ENCODE data around the gene HBM.
"Not testable (repeated sequence)": the region's sequence is repeated elsewhere in the genome, so short reads cannot be mapped to it uniquely, and the experiment has no call there.

HBM gene

GRCh38 chr16:146646-147045, 19.1 kb upstream of the HBM start:
- no peak for DNase-seq (ENCODE audit: low read depth)

GRCh38 chr16:149024-149660, 16.6 kb upstream of the HBM start:
- no peak for DNase-seq (ENCODE audit: low read depth)

GRCh38 chr16:152141-153128, 13.3 kb upstream of the HBM start, which contains the start of gene HBZ:
Gene HBZ, plus strand, starts transcription at chr16:152644. Its CDS starts 266 bp downstream, at chr16:152910.
- DNase-seq (ENCODE audit: low read depth): no peak

GRCh38 chr16:153129-153521, 12.7 kb upstream of the HBM start:
- DNase-seq (ENCODE audit: low read depth): not testable (repeated sequence)

- not testable (repeated sequence) for DNase-seq (ENCODE audit: low read depth)
Observed at GRCh38 chr16:153550-154216, 12.1 kb upstream of the HBM start.

GRCh38 chr16:154217-155030, 11.4 kb upstream of the HBM start:
- DNase-seq (ENCODE audit: low read depth): no peak

- no peak for DNase-seq (ENCODE audit: low read depth)
Observed at GRCh38 chr16:155031-155398, 10.8 kb upstream of the HBM start.

GRCh38 chr16:159136-159849, 6.5 kb upstream of the HBM start:
- DNase-seq (ENCODE audit: low read depth): no peak

- DNase-seq (ENCODE audit: low read depth): not testable (repeated sequence)
Observed at GRCh38 chr16:160242-160641, 5.5 kb upstream of the HBM start.

- DNase-seq (ENCODE audit: low read depth): no peak
Observed at GRCh38 chr16:160691-161190, 5.0 kb upstream of the HBM start.

GRCh38 chr16:162271-162991, 3.3 kb upstream of the HBM start:
- DNase-seq (ENCODE audit: low read depth): no peak

GRCh38 chr16:163139-163538, 2.6 kb upstream of the HBM start:
- DNase-seq (ENCODE audit: low read depth): not testable (repeated sequence)

- DNase-seq (ENCODE audit: low read depth): not testable (repeated sequence)
Observed at GRCh38 chr16:163696-164095, 2.1 kb upstream of the HBM start.

GRCh38 chr16:164134-164823, 1.5 kb upstream of the HBM start:
- DNase-seq (ENCODE audit: low read depth): not testable (repeated sequence)

GRCh38 chr16:164827-165538, 795 bp upstream of the HBM start:
- DNase-seq (ENCODE audit: low read depth): no peak

- DNase-seq (ENCODE audit: low read depth): no peak
Observed at GRCh38 chr16:166375-167121, 770 bp downstream of the HBM start.

- no peak for DNase-seq (ENCODE audit: low read depth)
Observed at GRCh38 chr16:167122-167690, 1.4 kb downstream of the HBM start.

GRCh38 chr16:168424-168823, 2.6 kb downstream of the HBM start:
- no peak for DNase-seq (ENCODE audit: low read depth)
